ENCODE measurements around the gene TLE5.

The TLE5 gene

DNA sequence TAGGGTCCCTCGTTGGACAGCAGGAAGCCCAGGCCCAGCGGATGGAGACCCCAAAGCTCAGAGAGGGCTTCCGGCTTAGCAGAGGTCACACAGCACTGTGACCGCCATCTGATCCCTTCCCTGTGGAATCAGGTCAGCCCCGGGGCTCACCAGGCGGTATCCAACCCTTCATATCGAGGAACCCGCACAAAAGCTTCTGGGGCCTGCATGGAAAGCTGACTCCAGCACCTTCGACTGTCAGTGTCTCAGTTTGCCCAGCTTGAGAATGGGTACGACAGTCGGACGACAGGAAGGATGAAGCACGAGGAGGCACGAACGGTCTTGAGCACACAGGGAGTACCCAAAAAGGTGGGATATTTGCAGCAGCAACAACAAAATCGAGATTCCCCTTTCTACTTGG, 2.6 kb downstream of the TLE5 start:
- peaks cover 6% of the 10 kb centered on the region; the same call in 1 of the 2 replicates for H3K36me3 ChIP-seq (ENCODE audit: control insufficient read depth, insufficient read depth, low read length)
- H3K4me3 ChIP-seq (ENCODE audit: low read length) = no peak overlapping the region
- H3K27ac ChIP-seq (ENCODE audit: low read length) = no peak overlapping the region
- H3K27me3 ChIP-seq (ENCODE audit: control insufficient read depth, insufficient read depth, low read length) = no peaks in the 10 kb centered on the region
- H3K9me3 ChIP-seq (ENCODE audit: control insufficient read depth, insufficient read depth, low read length) = no peaks in the 10 kb centered on the region
- WGBS (ENCODE audit: insufficient coverage, insufficient read length) = no CpG with 5 or more reads among the region's 16 CpGs
- no peak for DNase-seq (ENCODE audit: low read depth, low spot score)
- peaks cover 2% of the 10 kb centered on the region; the same call in 1 of the 2 replicates for H3K4me1 ChIP-seq (ENCODE audit: control insufficient read depth, insufficient read depth, low read length)

- Histone ChIP-seq H3K36me3 (ENCODE audit: control insufficient read depth, insufficient read depth, low read length) (peaks cover 6% of the 10 kb centered on the region; the same call in 1 of the 2 replicates), H3K9me3 (ENCODE audit: control insufficient read depth, insufficient read depth, low read length) (no peaks in the 10 kb centered on the region), H3K27me3 (ENCODE audit: control insufficient read depth, insufficient read depth, low read length) (no peaks in the 10 kb centered on the region), H3K4me3 (ENCODE audit: low read length) (no peak overlapping the region), H3K4me1 (ENCODE audit: control insufficient read depth, insufficient read depth, low read length) (peaks cover 2% of the 10 kb centered on the region; the same call in 1 of the 2 replicates), H3K27ac (ENCODE audit: low read length) (no peak overlapping the region)
- no peak for DNase-seq (ENCODE audit: low read depth, low spot score)
- WGBS (ENCODE audit: insufficient coverage, insufficient read length) = no CpG with 5 or more reads among the region's 10 CpGs
Observed at GRCh38 chr19:3058821-3059314, 3.4 kb downstream of the TLE5 start.

- DNase-seq (ENCODE audit: low read depth, low spot score) = no peak
- Histone ChIP-seq H3K27me3 (ENCODE audit: control insufficient read depth, insufficient read depth, low read length) (no peaks in the 10 kb centered on the region), H3K4me1 (ENCODE audit: control insufficient read depth, insufficient read depth, low read length) (peaks cover 4% of the 10 kb centered on the region; the same call in 1 of the 2 replicates), H3K27ac (ENCODE audit: low read length) (no peak overlapping the region), H3K9me3 (ENCODE audit: control insufficient read depth, insufficient read depth, low read length) (no peaks in the 10 kb centered on the region), H3K36me3 (ENCODE audit: control insufficient read depth, insufficient read depth, low read length) (peaks cover 6% of the 10 kb centered on the region; the same call in 1 of the 2 replicates), H3K4me3 (ENCODE audit: low read length) (no peak overlapping the region)
- no CpG with 5 or more reads among the region's 20 CpGs for WGBS (ENCODE audit: insufficient coverage, insufficient read length)
Observed at GRCh38 chr19:3058009-3058820, 4.1 kb downstream of the TLE5 start.

DNA sequence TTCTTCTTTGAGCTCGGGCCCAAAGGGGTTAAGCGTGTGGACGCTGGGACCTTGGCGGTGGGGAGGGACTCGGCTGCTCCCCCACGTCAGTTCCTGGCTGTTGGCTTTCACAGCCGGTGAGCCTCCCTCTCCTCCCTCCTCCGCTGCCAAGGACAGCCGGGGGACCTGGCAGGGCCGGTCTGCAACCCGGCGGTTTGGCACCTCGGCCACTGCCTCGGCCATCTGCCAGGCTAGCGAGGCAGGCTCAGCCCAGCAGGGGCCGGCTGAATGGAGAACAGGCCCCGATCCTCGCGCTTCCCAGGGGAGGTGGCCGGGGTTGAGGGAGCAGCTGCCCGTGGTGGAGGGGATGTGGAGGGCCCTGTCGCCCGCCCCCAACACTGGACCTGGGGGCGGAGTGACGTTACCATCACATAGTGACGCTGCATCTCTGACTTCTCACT, 5.0 kb downstream of the TLE5 start:
- DNase-seq (ENCODE audit: low read depth, low spot score) = no peak
- H3K36me3 ChIP-seq (ENCODE audit: control insufficient read depth, insufficient read depth, low read length) = peaks cover 6% of the 10 kb centered on the region; the same call in 1 of the 2 replicates
- WGBS (ENCODE audit: insufficient coverage, insufficient read length) = no CpG with 5 or more reads among the region's 26 CpGs
- H3K4me3 ChIP-seq (ENCODE audit: low read length) = no peak overlapping the region
- H3K9me3 ChIP-seq (ENCODE audit: control insufficient read depth, insufficient read depth, low read length) = no peaks in the 10 kb centered on the region
- no peaks in the 10 kb centered on the region for H3K27me3 ChIP-seq (ENCODE audit: control insufficient read depth, insufficient read depth, low read length)
- H3K27ac ChIP-seq (ENCODE audit: low read length) = no peak overlapping the region
- peaks cover 4% of the 10 kb centered on the region; the same call in 1 of the 2 replicates for H3K4me1 ChIP-seq (ENCODE audit: control insufficient read depth, insufficient read depth, low read length)

DNA sequence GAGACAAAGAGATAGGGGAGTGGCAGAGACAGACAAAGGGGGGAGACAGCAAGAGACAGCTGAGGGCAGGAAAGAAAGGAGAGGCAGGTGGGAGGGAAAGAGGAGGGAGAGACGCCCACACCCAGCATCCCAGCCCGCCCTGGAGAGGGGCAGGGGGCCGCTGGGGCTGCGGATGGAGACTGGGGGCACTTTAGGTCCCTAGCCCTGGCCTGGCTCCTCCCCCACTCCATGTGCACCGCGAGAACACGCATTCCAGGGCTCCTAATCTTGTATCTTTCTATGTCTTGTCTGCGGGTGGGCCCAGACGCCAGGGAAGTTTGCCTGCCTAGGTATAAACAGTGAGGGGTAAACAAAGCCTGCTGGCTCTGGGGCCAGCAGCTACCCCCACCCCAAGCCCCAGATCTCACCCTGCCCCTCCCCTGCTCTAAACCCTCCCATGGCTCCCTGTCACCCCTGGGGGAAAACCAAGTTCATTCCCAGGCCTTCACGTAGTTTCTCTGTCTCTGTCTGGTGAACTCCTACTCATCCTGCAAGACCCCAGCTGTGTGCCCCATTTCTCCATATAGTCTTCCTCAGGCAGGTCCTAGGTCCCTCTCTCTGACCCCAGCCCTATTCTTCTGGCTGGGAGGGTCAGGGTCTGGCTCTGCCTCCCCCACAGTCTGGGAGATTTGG, 5.7 kb downstream of the TLE5 start:
- no CpG with 5 or more reads among the region's 10 CpGs for WGBS (ENCODE audit: insufficient coverage, insufficient read length)
- Histone ChIP-seq H3K4me3 (ENCODE audit: low read length) (no peak overlapping the region), H3K27me3 (ENCODE audit: control insufficient read depth, insufficient read depth, low read length) (no peaks in the 10 kb centered on the region), H3K9me3 (ENCODE audit: control insufficient read depth, insufficient read depth, low read length) (no peaks in the 10 kb centered on the region), H3K4me1 (ENCODE audit: control insufficient read depth, insufficient read depth, low read length) (peaks cover 4% of the 10 kb centered on the region; the same call in 1 of the 2 replicates), H3K36me3 (ENCODE audit: control insufficient read depth, insufficient read depth, low read length) (peaks cover 6% of the 10 kb centered on the region; the same call in 1 of the 2 replicates), H3K27ac (ENCODE audit: low read length) (no peak overlapping the region)
- no peak for DNase-seq (ENCODE audit: low read depth, low spot score)

DNA sequence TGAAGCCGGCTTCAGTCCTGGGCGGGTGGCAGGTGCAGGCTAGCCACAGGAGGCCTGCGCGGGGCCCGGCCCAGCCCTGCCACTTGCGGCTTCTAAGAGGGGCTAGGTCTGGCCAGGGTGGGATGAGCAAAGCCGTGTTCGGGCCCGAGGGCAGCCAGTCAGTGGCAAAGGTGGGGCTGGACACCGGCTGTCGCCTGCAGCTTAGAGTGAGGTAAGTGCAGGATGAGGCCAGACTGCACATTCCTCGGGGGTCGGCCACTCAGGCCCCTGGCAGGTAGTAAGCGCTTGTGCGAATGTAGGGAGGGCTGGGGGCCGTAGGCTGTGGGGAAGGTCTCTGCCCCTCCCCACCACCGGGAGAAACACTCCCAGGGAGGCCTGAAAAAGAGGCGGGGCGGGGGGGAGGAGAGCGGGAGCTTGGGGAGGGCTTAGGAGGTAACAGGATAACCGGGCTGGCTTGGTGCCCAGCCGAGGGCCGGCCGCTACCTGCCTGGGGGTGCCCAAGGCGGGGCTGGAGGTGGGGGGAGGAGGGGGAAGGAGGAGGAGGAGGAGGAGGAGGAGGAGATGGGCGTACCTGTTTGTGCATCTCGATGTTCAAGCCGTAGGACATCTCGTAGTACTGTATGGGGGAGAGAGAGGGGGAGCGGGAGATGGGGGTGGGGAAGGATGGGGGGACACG, 6.4 kb downstream of the TLE5 start:
- DNase-seq (ENCODE audit: low read depth, low spot score) = no peak
- Histone ChIP-seq H3K27ac (ENCODE audit: low read length) (no peak overlapping the region), H3K36me3 (ENCODE audit: control insufficient read depth, insufficient read depth, low read length) (peaks cover 6% of the 10 kb centered on the region; the same call in 1 of the 2 replicates)

GRCh38 chr19:3054972-3055740, 7.1 kb downstream of the TLE5 start:
- no CpG with 5 or more reads among the region's 20 CpGs for WGBS (ENCODE audit: insufficient coverage, insufficient read length)
- H3K27me3 ChIP-seq (ENCODE audit: control insufficient read depth, insufficient read depth, low read length) = no peaks in the 10 kb centered on the region
- no peak overlapping the region for H3K27ac ChIP-seq (ENCODE audit: low read length)
- H3K4me3 ChIP-seq (ENCODE audit: low read length) = no peak overlapping the region
- H3K36me3 ChIP-seq (ENCODE audit: control insufficient read depth, insufficient read depth, low read length) = peaks cover 6% of the 10 kb centered on the region; the same call in 1 of the 2 replicates
- H3K9me3 ChIP-seq (ENCODE audit: control insufficient read depth, insufficient read depth, low read length) = no peaks in the 10 kb centered on the region
- peaks cover 4% of the 10 kb centered on the region; the same call in 1 of the 2 replicates for H3K4me1 ChIP-seq (ENCODE audit: control insufficient read depth, insufficient read depth, low read length)
- DNase-seq (ENCODE audit: low read depth, low spot score) = no peak

More for the DNA sequence above, 6.4 kb downstream of the TLE5 start:
- Histone ChIP-seq H3K4me1 (ENCODE audit: control insufficient read depth, insufficient read depth, low read length) (peaks cover 4% of the 10 kb centered on the region; the same call in 1 of the 2 replicates), H3K4me3 (ENCODE audit: low read length) (no peak overlapping the region), H3K27me3 (ENCODE audit: control insufficient read depth, insufficient read depth, low read length) (no peaks in the 10 kb centered on the region), H3K9me3 (ENCODE audit: control insufficient read depth, insufficient read depth, low read length) (no peaks in the 10 kb centered on the region)
- WGBS (ENCODE audit: insufficient coverage, insufficient read length) = no CpG with 5 or more reads among the region's 31 CpGs

DNA sequence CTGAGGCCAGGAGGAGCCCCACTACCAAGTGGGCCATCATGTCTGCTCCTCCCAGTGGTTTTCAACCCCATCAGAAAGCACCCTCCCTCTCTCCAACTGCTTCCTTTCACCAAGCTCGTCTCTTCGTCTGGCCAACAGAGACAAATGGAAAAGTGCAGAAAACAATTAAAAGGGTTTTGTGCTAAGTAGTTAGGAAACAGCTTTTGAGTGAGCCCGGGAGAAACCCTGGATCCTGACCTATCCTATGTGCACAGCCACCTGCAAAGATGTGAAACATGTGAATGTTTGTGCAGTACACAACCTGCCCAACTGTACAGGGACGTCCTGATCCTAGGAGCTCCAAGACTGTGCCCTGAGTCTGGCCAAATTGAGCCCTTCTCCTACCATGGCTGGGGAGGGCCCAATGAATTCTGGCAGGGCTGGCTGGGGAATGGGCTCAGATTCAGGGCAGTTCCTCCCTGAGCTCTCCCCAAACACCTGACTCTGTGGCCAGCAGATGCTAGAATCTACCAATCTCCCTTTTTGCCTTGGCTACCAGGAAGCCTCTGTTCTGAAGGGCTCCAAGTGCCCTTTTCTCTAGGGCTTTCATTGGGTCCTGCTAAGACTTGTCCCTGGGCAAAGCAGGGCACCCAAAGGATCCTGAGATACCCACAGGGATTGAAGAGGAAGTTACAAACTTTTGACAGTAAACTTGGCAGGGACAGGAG, 7.9 kb downstream of the TLE5 start:
- Histone ChIP-seq H3K36me3 (ENCODE audit: control insufficient read depth, insufficient read depth, low read length) (peaks cover 4% of the 10 kb centered on the region; the same call in 1 of the 2 replicates), H3K27ac (ENCODE audit: low read length) (no peak overlapping the region), H3K27me3 (ENCODE audit: control insufficient read depth, insufficient read depth, low read length) (no peaks in the 10 kb centered on the region), H3K9me3 (ENCODE audit: control insufficient read depth, insufficient read depth, low read length) (no peaks in the 10 kb centered on the region), H3K4me3 (ENCODE audit: low read length) (no peak overlapping the region), H3K4me1 (ENCODE audit: control insufficient read depth, insufficient read depth, low read length) (peaks cover 4% of the 10 kb centered on the region; the same call in 1 of the 2 replicates)
- DNase-seq (ENCODE audit: low read depth, low spot score) = no peak
- WGBS (ENCODE audit: insufficient coverage, insufficient read length) = no CpG with 5 or more reads among the region's 4 CpGs

DNA sequence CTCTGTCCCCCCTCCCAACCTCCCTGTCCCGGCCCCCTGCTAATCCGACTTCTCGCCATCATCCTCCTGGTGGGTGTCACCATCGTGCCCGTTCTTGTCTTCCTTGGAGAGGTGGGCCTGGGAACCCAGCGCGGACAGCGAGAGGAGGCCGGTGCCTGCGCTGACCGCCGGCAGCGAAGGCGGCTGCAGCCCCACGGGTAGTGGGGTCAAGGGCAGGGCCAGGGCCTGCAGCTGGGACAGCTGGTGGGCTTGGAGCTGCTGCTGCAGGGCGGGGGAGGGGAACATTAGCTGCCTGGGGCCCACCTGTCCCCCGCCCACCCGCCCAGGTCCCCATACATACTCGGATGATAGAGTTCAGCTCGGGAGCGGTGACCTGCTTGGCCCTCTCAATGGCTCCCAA, 8.5 kb downstream of the TLE5 start:
- WGBS (ENCODE audit: insufficient coverage, insufficient read length) = no CpG with 5 or more reads among the region's 21 CpGs
- Histone ChIP-seq H3K27me3 (ENCODE audit: control insufficient read depth, insufficient read depth, low read length) (no peaks in the 10 kb centered on the region), H3K36me3 (ENCODE audit: control insufficient read depth, insufficient read depth, low read length) (peaks cover 4% of the 10 kb centered on the region; the same call in 1 of the 2 replicates), H3K4me1 (ENCODE audit: control insufficient read depth, insufficient read depth, low read length) (peaks cover 4% of the 10 kb centered on the region; the same call in 1 of the 2 replicates), H3K4me3 (ENCODE audit: low read length) (no peak overlapping the region), H3K9me3 (ENCODE audit: control insufficient read depth, insufficient read depth, low read length) (no peaks in the 10 kb centered on the region), H3K27ac (ENCODE audit: low read length) (no peak overlapping the region)
- DNase-seq (ENCODE audit: low read depth, low spot score) = no peak

Measured in iPS DF 6.9 (cell line).